H1 (cell line): ENCODE measurements around the gene PHYH. TPM values are rescaled to one million over a fixed set of nuclear protein-coding genes. Genes with fewer than 3 reads are reported as not detected.
A peak's percentile ranks its signal among the peaks of the same experiment; 100 is the strongest.

Source experiments
- CTCF ChIA-PET: fragments of 300-600 bp; sonication (Branson Sonifier 250); formaldehyde crosslinking; loops from one replicate; lab custom pipeline; 2021; ENCODE audit not compliant: partially characterized antibody; lab: Charles Lee
- POLR2A ChIA-PET: fragments of 300-600 bp; sonication (Branson Sonifier 250); formaldehyde crosslinking; loops from one replicate; lab custom pipeline; 2021; ENCODE audit warnings: inconsistent platforms; ENCODE audit not compliant: partially characterized antibody; lab: Charles Lee
- DNase-seq, 2 experiments: peaks; one replicate each; pipeline versions ENCODE4 v3.0.0 to v3.0.0-alpha.2; 2010 to 2022; ENCODE audit warnings: low spot score in 2 of 2, low read depth in 1 of 2, mixed read lengths in 1 of 2
- FAIRE-seq: peaks from 2 replicates; lab custom pipeline; 2011; peaks lifted over from hg19 to GRCh38; lab: Jason Lieb, UNC
- H2AFZ ChIP-seq: 2 replicates; pipeline ENCODE4 v1.8.1; 2012; ENCODE audit warnings: low read length, inconsistent platforms
- H2AK5ac ChIP-seq: 2 replicates; pipeline ENCODE4 v1.6.1; 2013; ENCODE audit warnings: low read depth, low read length
- H2BK120ac ChIP-seq: replicated peaks from 2 replicates; pipeline ENCODE3; 2013; ENCODE audit warnings: low read depth, low read length, inconsistent platforms
- H2BK12ac ChIP-seq: 2 replicates; pipeline ENCODE4 v1.6.1; 2013; ENCODE audit warnings: low read depth, low read length
- H2BK15ac ChIP-seq: 2 replicates; pipeline ENCODE4 v1.6.1; 2013; ENCODE audit warnings: low read length
- H2BK20ac ChIP-seq: 2 replicates; pipeline ENCODE4 v1.6.1; 2013; ENCODE audit warnings: low read length
- H2BK5ac ChIP-seq: 2 replicates; pipeline ENCODE4 v1.6.1; 2013; ENCODE audit warnings: low read depth, low read length
- H3K14ac ChIP-seq: 2 replicates; pipeline ENCODE4 v1.6.1; 2013; ENCODE audit warnings: inconsistent platforms; ENCODE audit not compliant: insufficient read length
- H3K18ac ChIP-seq: 2 replicates; pipeline ENCODE4 v1.6.1; 2013; ENCODE audit warnings: low read length; ENCODE audit errors: extremely low read depth
- H3K23ac ChIP-seq: 2 replicates; pipeline ENCODE4 v1.6.1; 2013; ENCODE audit warnings: inconsistent platforms; ENCODE audit not compliant: insufficient read length
- H3K23me2 ChIP-seq: 2 replicates; pipeline ENCODE4 v1.6.1; 2013; ENCODE audit warnings: low read depth, low read length
- H3K27ac ChIP-seq: 2 replicates; pipeline ENCODE4 v1.6.1; 2011; ENCODE audit warnings: low read depth, low read length, inconsistent platforms
- H3K27me3 ChIP-seq, 4 experiments: replicated peaks in 1 of 4; 1 replicate in 1 of 4; 2 replicates in 3 of 4; pipeline versions ENCODE4 v1.6.1 to v1.8.1; 2011 to 2013; ENCODE audit warnings: low read length in 3 of 4, mild to moderate bottlenecking in 3 of 4, inconsistent platforms in 2 of 4, mixed read lengths in 2 of 4, moderate library complexity in 1 of 4; ENCODE audit not compliant: control insufficient read depth in 3 of 4, insufficient read depth in 3 of 4; ENCODE audit errors: extremely low read depth in 1 of 4
- H3K36me3 ChIP-seq, 4 experiments: 2 replicates each; pipeline versions ENCODE4 v1.6.1 to v1.8.1; 2011 to 2013; ENCODE audit warnings: mild to moderate bottlenecking in 4 of 4, low read length in 3 of 4, moderate library complexity in 2 of 4, control low read depth in 1 of 4, inconsistent platforms in 1 of 4; ENCODE audit not compliant: insufficient read depth in 4 of 4, control insufficient read depth in 2 of 4
- H3K4ac ChIP-seq: replicated peaks from 2 replicates; pipeline ENCODE3; 2013; ENCODE audit warnings: low read length, low read depth, mixed read lengths, inconsistent platforms; ENCODE audit not compliant: insufficient read length
- H3K4me1 ChIP-seq, 4 experiments: replicated peaks in 1 of 4; 1 replicate in 1 of 4; 2 replicates in 3 of 4; pipeline versions ENCODE4 v1.6.1 to v1.8.1; 2011 to 2013; ENCODE audit warnings: low read length in 3 of 4, inconsistent platforms in 2 of 4, mixed read lengths in 1 of 4; ENCODE audit not compliant: insufficient read depth in 4 of 4, control insufficient read depth in 3 of 4
- H3K4me2 ChIP-seq, 2 experiments: 2 replicates each; pipeline versions ENCODE4 v1.6.1 to v1.8.1; 2011 to 2013; ENCODE audit warnings: low read depth in 2 of 2, low read length in 2 of 2, control low read depth in 1 of 2, inconsistent platforms in 1 of 2, mild to moderate bottlenecking in 1 of 2; ENCODE audit not compliant: insufficient read depth in 1 of 2
- H3K4me3 ChIP-seq, 4 experiments: fragments of 200-600, 300-600 bp in 1 of 4; sonication (generic), shearing (Covaris generic), sonication (Bioruptor Twin) in 1 of 4; 2 replicates each; pipeline versions ENCODE4 v1.5.1 to v1.8.1; 2011 to 2016; ENCODE audit warnings: low read length in 4 of 4, low read depth in 3 of 4, control low read depth in 2 of 4, inconsistent platforms in 2 of 4, mild to moderate bottlenecking in 2 of 4, mixed read lengths in 1 of 4, moderate library complexity in 1 of 4; ENCODE audit not compliant: insufficient read depth in 2 of 4; ENCODE audit errors: extremely low read depth in 1 of 4
- H3K56ac ChIP-seq: replicated peaks from 2 replicates; pipeline ENCODE3; 2013; ENCODE audit warnings: low read depth, mild to moderate bottlenecking, mixed read lengths, low read length, inconsistent platforms; ENCODE audit not compliant: insufficient read length
- H3K79me1 ChIP-seq: 2 replicates; pipeline ENCODE4 v1.6.1; 2013; ENCODE audit warnings: low read depth, low read length, control low read depth
- H3K79me2 ChIP-seq, 2 experiments: 2 replicates each; pipeline versions ENCODE4 v1.6.1 to v1.8.1; 2012 to 2013; ENCODE audit warnings: low read length in 2 of 2, mild to moderate bottlenecking in 2 of 2, inconsistent platforms in 1 of 2; ENCODE audit not compliant: insufficient read depth in 2 of 2, control insufficient read depth in 1 of 2
- H3K9ac ChIP-seq, 4 experiments: replicated peaks in 1 of 4; 1 replicate in 1 of 4; 2 replicates in 3 of 4; pipeline versions ENCODE4 v1.6.1 to v1.8.1; 2011 to 2013; ENCODE audit warnings: low read depth in 3 of 4, low read length in 3 of 4, control low read depth in 2 of 4, mild to moderate bottlenecking in 2 of 4, moderate library complexity in 2 of 4, inconsistent platforms in 1 of 4; ENCODE audit errors: extremely low read depth in 1 of 4
- H3K9me3 ChIP-seq, 2 experiments: 2 replicates each; pipeline versions ENCODE4 v1.6.1 to v1.8.1; 2012 to 2013; ENCODE audit warnings: mild to moderate bottlenecking in 2 of 2, moderate library complexity in 2 of 2, control low read depth in 1 of 2, inconsistent platforms in 1 of 2, low read depth in 1 of 2, low read length in 1 of 2, mixed read lengths in 1 of 2; ENCODE audit not compliant: insufficient read depth in 2 of 2
- H4K20me1 ChIP-seq, 2 experiments: replicated peaks in 1 of 2; 2 replicates each; pipeline versions ENCODE3 to v1.8.1; 2011 to 2013; ENCODE audit warnings: inconsistent platforms in 2 of 2, low read length in 2 of 2, mild to moderate bottlenecking in 1 of 2; ENCODE audit not compliant: insufficient read depth in 2 of 2, control insufficient read depth in 1 of 2
- H4K5ac ChIP-seq: 2 replicates; pipeline ENCODE4 v1.6.1; 2013; ENCODE audit warnings: low read length, low read depth, mixed read lengths, inconsistent platforms; ENCODE audit not compliant: insufficient read length
- H4K8ac ChIP-seq: 2 replicates; pipeline ENCODE4 v1.8.0; 2013; ENCODE audit warnings: mild to moderate bottlenecking, moderate library complexity, low read length, inconsistent platforms; ENCODE audit not compliant: insufficient read depth; ENCODE audit errors: extremely low read depth
- H4K91ac ChIP-seq: replicated peaks from 2 replicates; pipeline ENCODE3; 2013; ENCODE audit warnings: low read length, mixed read lengths, inconsistent platforms; ENCODE audit not compliant: insufficient read length
- EGR1 ChIP-seq: IDR thresholded peaks from 2 replicates; pipeline ENCODE4 v1.6.1; 2011; ENCODE audit warnings: low read depth, low read length, borderline replicate concordance
- POLR2A ChIP-seq, 2 experiments: IDR thresholded peaks; 1 replicate in 1 of 2; 2 replicates in 1 of 2; pipeline ENCODE4 v1.6.1; 2011; ENCODE audit warnings: low read depth in 2 of 2, low read length in 2 of 2, mild to moderate bottlenecking in 2 of 2; ENCODE audit errors: control extremely low read depth in 1 of 2
- TAF7 ChIP-seq: optimal IDR thresholded peaks from 2 replicates; pipeline ENCODE3; 2011; ENCODE audit warnings: low read depth, mild to moderate bottlenecking, inconsistent platforms, low read length, moderate library complexity, borderline replicate concordance
- WGBS, 2 experiments: shearing (Covaris generic) in 1 of 2; methylation state at CpG; one replicate each; pipeline versions ENCODE4 v1.1.6 to v1.1.7; 2013 to 2015; ENCODE audit warnings: low lambda C conversion rate in 2 of 2, mixed read lengths in 2 of 2, inconsistent platforms in 1 of 2, low coverage in 1 of 2, missing lambda C conversion rate in 1 of 2; ENCODE audit not compliant: insufficient replicate concordance in 2 of 2, insufficient coverage in 1 of 2, insufficient read length in 1 of 2; ENCODE audit errors: extremely low coverage in 1 of 2, missing lambda C conversion rate in 1 of 2; 5-methylcytosine and 5-hydroxymethylcytosine counted together
- polyA plus RNA-seq, 7 experiments: library from polyadenylated mRNA; depleted of rRNA in 3 of 7; stranded (reverse) in 5 of 7; unstranded in 2 of 7; fragments of >200 nt in 5 of 7; fragments of 200-250 nt in 2 of 7; gene quantifications; 1 replicate in 5 of 7; 2 replicates in 1 of 7; 4 replicates in 1 of 7; pipeline versions ENCODE4 v1.2.1 to v1.2.3, GENCODE V29; 2011 to 2013; ENCODE audit warnings: missing spikeins in 2 of 7, mixed read lengths in 2 of 7
- total RNA-seq: library from RNA; stranded (reverse); fragmentation: NEBNext Ultra II Directional; extraction: Animal tissue kit (Norgen Biotek cat#: 25700); gene quantifications from 2 replicates; pipeline ENCODE4 v1.2.1, GENCODE V29; 2021

The PHYH gene
- total and polyA plus RNA-seq, 2 of the 8 experiments (the other 6 are each of a cell fraction or from before 2014, with no cell fraction given), result 22.0 to 22.7 TPM

GRCh38 chr10:13234172-13234571, 65.7 kb downstream of the PHYH start, which contains the start of gene UCMA:
UCMA (minus strand) TSS chr10:13234374; CDS start chr10:13234258, 116 bp downstream.
- H2BK120ac ChIP-seq, result peak within 1 kb of the TSS; percentile 43
- no peaks in the 10 kb centered on the region for H3K27me3 ChIP-seq
- H3K36me3 ChIP-seq, result no peaks in the 10 kb centered on the region
- CTCF ChIA-PET, result interaction anchor here (1.5 kb wide), 1 partner anchor 303 kb away, joined by 3 read pairs; no protein-coding TSS in a partner anchor
- peak within 1 kb of the TSS; percentile 55; the same call in 1 of the 2 replicates for H2BK12ac ChIP-seq
- no peak for FAIRE-seq
- peaks cover 2% of the 10 kb centered on the region; the same call in 1 of the 2 replicates for H3K23me2 ChIP-seq
- H4K8ac ChIP-seq, result no peak within 1 kb of the TSS; the same call in 1 of the 2 replicates
- H3K14ac ChIP-seq, result no peak within 1 kb of the TSS
- no peaks in the 10 kb centered on the region for H3K79me1 ChIP-seq
- H4K5ac ChIP-seq, result no peak within 1 kb of the TSS
- H3K9me3 ChIP-seq, result no peaks in the 10 kb centered on the region
- POLR2A ChIA-PET, result no interaction called here
- H3K79me2 ChIP-seq, result no peaks in the 10 kb centered on the region
- no peak within 1 kb of the TSS for H2BK5ac ChIP-seq
- H3K56ac ChIP-seq, result no peak within 1 kb of the TSS
- peak within 1 kb of the TSS; percentile 0 for H4K91ac ChIP-seq
- DNase-seq, result no peak
- no peak within 1 kb of the TSS for H3K18ac ChIP-seq
- H3K23ac ChIP-seq, result no peak within 1 kb of the TSS
- TF ChIP-seq POLR2A (IDR thresholded peaks at IDR 0.05; ENCODE audit: control extremely low read depth in 1 of 2, low read depth in 2 of 2, low read length in 2 of 2), result no peak
- no peak for TF ChIP-seq TAF7
- TF ChIP-seq EGR1, result no peak
- no peaks in the 10 kb centered on the region for H4K20me1 ChIP-seq
- peaks cover 4 to 20% (median 10%) of the 10 kb centered on the region in 4 experiments for H3K4me1 ChIP-seq
- H2AK5ac ChIP-seq, result no peak within 1 kb of the TSS
- peak within 1 kb of the TSS; percentile 74 for H3K4ac ChIP-seq
- H2AFZ ChIP-seq, result 0 out of 2 replicates have a peak within 1 kb of the TSS, but pooled peaks have one; percentile 39
- WGBS, 2 experiments, result 64% methylated on average over 10 of the region's 10 CpGs; no CpG with 5 or more reads in 1 of the 2 experiments
- H3K4me3 ChIP-seq, result peak within 1 kb of the TSS in 1 of 4 experiments; percentile 18; a peak in 1 of 8 replicates
- H2BK15ac ChIP-seq, result no peak within 1 kb of the TSS
- H3K4me2 ChIP-seq, result peak within 1 kb of the TSS; percentile 55 to 56
- no peak within 1 kb of the TSS for H3K27ac ChIP-seq
- peak within 1 kb of the TSS; percentile 82; the same call in 1 of the 2 replicates for H2BK20ac ChIP-seq
- H3K9ac ChIP-seq, result no peak within 1 kb of the TSS
